ENCODE measurements around the gene NFATC4. TPM values are rescaled to one million over a fixed set of nuclear protein-coding genes. Genes with fewer than 3 reads are reported as not detected.
"Not testable (repeated sequence)": the region's sequence is repeated elsewhere in the genome, so short reads cannot be mapped to it uniquely, and the experiment has no call there.

NFATC4 gene
- total RNA-seq, 1 donor from 2014 or later: 42.5 TPM

- peak overlapping the region; percentile 69 for H3K27ac ChIP-seq
- intact Hi-C loops (cut with DNase I): loop anchor here (5.0 kb wide), 1 partner anchor 59 kb away; the partner anchor contains the start of genes CBLN3 and KHNYN
- no peaks in the 10 kb centered on the region for H3K36me3 ChIP-seq
- ATAC-seq (no peak), DNase-seq (peak; percentile 70)
- H3K4me3 ChIP-seq: peak overlapping the region; percentile 56
- H3K4me1 ChIP-seq: peaks cover 23% of the 10 kb centered on the region
- no peaks in the 10 kb centered on the region for H3K27me3 ChIP-seq
- TF ChIP-seq CTCF (IDR thresholded peaks at IDR 0.05): no peak
- H3K9me3 ChIP-seq: no peaks in the 10 kb centered on the region
Observed at GRCh38 chr14:24368562-24369252, 723 bp downstream of the NFATC4 start.

GRCh38 chr14:24369463-24369862, 1.5 kb downstream of the NFATC4 start:
- ATAC-seq (no peak), DNase-seq (no peak)
- H3K4me3 ChIP-seq: no peak overlapping the region
- intact Hi-C loops (cut with DNase I): loop anchor here (5.0 kb wide), 1 partner anchor 58 kb away; the partner anchor contains the start of genes CBLN3 and KHNYN
- no peaks in the 10 kb centered on the region for H3K27me3 ChIP-seq
- H3K4me1 ChIP-seq: peaks cover 23% of the 10 kb centered on the region
- peak overlapping the region; percentile 47 for H3K27ac ChIP-seq
- no peak for TF ChIP-seq CTCF (IDR thresholded peaks at IDR 0.05)
- no peaks in the 10 kb centered on the region for H3K9me3 ChIP-seq
- no peaks in the 10 kb centered on the region for H3K36me3 ChIP-seq

GRCh38 chr14:24369907-24370687, 2.1 kb downstream of the NFATC4 start:
- no peaks in the 10 kb centered on the region for H3K27me3 ChIP-seq
- ATAC-seq: no peak
- intact Hi-C loops (cut with DNase I): loop anchor here (5.0 kb wide), 1 partner anchor 57 kb away; the partner anchor contains the start of genes CBLN3 and KHNYN
- TF ChIP-seq CTCF (IDR thresholded peaks at IDR 0.05): no peak
- H3K27ac ChIP-seq: no peak overlapping the region
- no peak for DNase-seq
- H3K4me3 ChIP-seq: no peak overlapping the region
- no peaks in the 10 kb centered on the region for H3K9me3 ChIP-seq
- peaks cover 21% of the 10 kb centered on the region for H3K4me1 ChIP-seq
- no peaks in the 10 kb centered on the region for H3K36me3 ChIP-seq

- DNase-seq (no peak), ATAC-seq (no peak)
- Histone ChIP-seq H3K27me3 (no peaks in the 10 kb centered on the region), H3K4me1 (peaks cover 15% of the 10 kb centered on the region), H3K36me3 (no peaks in the 10 kb centered on the region), H3K27ac (no peak overlapping the region), H3K4me3 (no peak overlapping the region), H3K9me3 (no peaks in the 10 kb centered on the region)
- no peak for TF ChIP-seq CTCF (IDR thresholded peaks at IDR 0.05)
- intact Hi-C loops (cut with DNase I): no loop called here
Observed at GRCh38 chr14:24370748-24371147, 2.8 kb downstream of the NFATC4 start.

GRCh38 chr14:24371605-24372004, 3.6 kb downstream of the NFATC4 start:
- H3K27me3 ChIP-seq; H3K4me1 ChIP-seq; H3K27ac ChIP-seq; H3K9me3 ChIP-seq; H3K36me3 ChIP-seq; intact Hi-C loops (cut with DNase I); H3K4me3 ChIP-seq; ATAC-seq; DNase-seq: not testable (repeated sequence)
